Mammary epithelial cell (primary cell): Measurements from ENCODE around the gene ULK2.

Source experiments
- EZH2 ChIP-seq: IDR thresholded peaks from 2 replicates; pipeline ENCODE4 v1.6.1; 2012; ENCODE audit warnings: low read length, inconsistent platforms, borderline replicate concordance
- TF ChIP-seq, protein P1 (sequence below), 2 donors: IDR thresholded peaks in 1 of 2; conservative IDR thresholded peaks in 1 of 2; 2 replicates each; pipeline ENCODE4 v1.5.1; 2011 to 2012; ENCODE audit warnings: inconsistent platforms in 2 of 2, low read length in 2 of 2, mild to moderate bottlenecking in 2 of 2, control low read depth in 1 of 2, low read depth in 1 of 2; ENCODE audit not compliant: insufficient read depth in 1 of 2; ENCODE audit errors: extremely low read depth in 1 of 2

- TF ChIP-seq, protein P1, sequence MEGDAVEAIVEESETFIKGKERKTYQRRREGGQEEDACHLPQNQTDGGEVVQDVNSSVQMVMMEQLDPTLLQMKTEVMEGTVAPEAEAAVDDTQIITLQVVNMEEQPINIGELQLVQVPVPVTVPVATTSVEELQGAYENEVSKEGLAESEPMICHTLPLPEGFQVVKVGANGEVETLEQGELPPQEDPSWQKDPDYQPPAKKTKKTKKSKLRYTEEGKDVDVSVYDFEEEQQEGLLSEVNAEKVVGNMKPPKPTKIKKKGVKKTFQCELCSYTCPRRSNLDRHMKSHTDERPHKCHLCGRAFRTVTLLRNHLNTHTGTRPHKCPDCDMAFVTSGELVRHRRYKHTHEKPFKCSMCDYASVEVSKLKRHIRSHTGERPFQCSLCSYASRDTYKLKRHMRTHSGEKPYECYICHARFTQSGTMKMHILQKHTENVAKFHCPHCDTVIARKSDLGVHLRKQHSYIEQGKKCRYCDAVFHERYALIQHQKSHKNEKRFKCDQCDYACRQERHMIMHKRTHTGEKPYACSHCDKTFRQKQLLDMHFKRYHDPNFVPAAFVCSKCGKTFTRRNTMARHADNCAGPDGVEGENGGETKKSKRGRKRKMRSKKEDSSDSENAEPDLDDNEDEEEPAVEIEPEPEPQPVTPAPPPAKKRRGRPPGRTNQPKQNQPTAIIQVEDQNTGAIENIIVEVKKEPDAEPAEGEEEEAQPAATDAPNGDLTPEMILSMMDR (conservative IDR thresholded peaks at IDR 0.05 in 1 of 2, IDR thresholded peaks at IDR 0.05 in 1 of 2; ENCODE audit: extremely low read depth in 1 of 2, insufficient read depth in 1 of 2, low read depth in 1 of 2, low read length in 2 of 2) = no peak
- no peak for TF ChIP-seq EZH2
These were observed 28.9 kb upstream of the ULK2 start for GRCh38 chr17:19896679-19897078.
